Measurements from ENCODE around the gene FITM1. TPM values are rescaled to one million over a fixed set of nuclear protein-coding genes. Genes with fewer than 3 reads are reported as not detected.

The FITM1 gene
- total and polyA plus RNA-seq, 2 donors (not counting 1 experiment from before 2014, with no cell fraction given), result not detected

GRCh38 chr14:24177041-24177825 lies 46.8 kb downstream of the FITM1 start:
- no peak overlapping the region for H2AFZ ChIP-seq (ENCODE audit: low read length)
- H3K36me3 ChIP-seq (ENCODE audit: control insufficient read depth, insufficient read depth, low read length), result peaks cover 33% of the 10 kb centered on the region
- no peak overlapping the region for H3K4me2 ChIP-seq (ENCODE audit: extremely low read depth, insufficient read depth, low read length)
- no peak for TF ChIP-seq EZH2 (IDR thresholded peaks at IDR 0.05; ENCODE audit: low read length, missing control alignments)
- H3K9me3 ChIP-seq (ENCODE audit: control insufficient read depth, insufficient read depth, low read depth, low read length), result no peaks in the 10 kb centered on the region
- H3K27ac ChIP-seq (ENCODE audit: insufficient read depth, low read length), result no peak overlapping the region
- no peak overlapping the region for H3K4me3 ChIP-seq (replicated peaks in 1 of 4; ENCODE audit: control extremely low read depth in 1 of 4, insufficient read depth in 1 of 4, low read depth in 3 of 4, low read length in 4 of 4)
- H4K20me1 ChIP-seq (ENCODE audit: control insufficient read depth, extremely low read depth, insufficient read depth, low read length), result no peaks in the 10 kb centered on the region
- no peak for DNase-seq (ENCODE audit: low read depth in 2 of 2)
- H3K27me3 ChIP-seq (ENCODE audit: control insufficient read depth, insufficient read depth, low read length), result no peaks in the 10 kb centered on the region
- no peaks in the 10 kb centered on the region for H3K79me2 ChIP-seq (ENCODE audit: control insufficient read depth, insufficient read depth, low read length)
- no peak overlapping the region for H3K9ac ChIP-seq (ENCODE audit: insufficient read depth, low read length)
- no peaks in the 10 kb centered on the region for H3K4me1 ChIP-seq (ENCODE audit: control insufficient read depth, extremely low read depth, insufficient read depth, low read length)

- no peak for TF ChIP-seq CTCF (conservative IDR thresholded peaks at IDR 0.05 in 1 of 2, IDR thresholded peaks at IDR 0.05 in 1 of 2; ENCODE audit: low read depth in 1 of 2, low read length in 2 of 2)
- no peak for TF ChIP-seq EZH2 (IDR thresholded peaks at IDR 0.05; ENCODE audit: low read length, missing control alignments)
- H3K4me3 ChIP-seq (replicated peaks in 1 of 4; ENCODE audit: control extremely low read depth in 1 of 4, insufficient read depth in 1 of 4, low read depth in 3 of 4, low read length in 4 of 4), result no peak overlapping the region
- no peak for DNase-seq (ENCODE audit: low read depth in 2 of 2)
- no peak overlapping the region for H3K9ac ChIP-seq (ENCODE audit: insufficient read depth, low read length)
- H3K27ac ChIP-seq (ENCODE audit: insufficient read depth, low read length), result no peak overlapping the region
- H2AFZ ChIP-seq (ENCODE audit: low read length), result no peak overlapping the region
- H3K79me2 ChIP-seq (ENCODE audit: control insufficient read depth, insufficient read depth, low read length), result no peaks in the 10 kb centered on the region
- H3K27me3 ChIP-seq (ENCODE audit: control insufficient read depth, insufficient read depth, low read length), result no peaks in the 10 kb centered on the region
- no peaks in the 10 kb centered on the region for H4K20me1 ChIP-seq (ENCODE audit: control insufficient read depth, extremely low read depth, insufficient read depth, low read length)
- H3K9me3 ChIP-seq (ENCODE audit: control insufficient read depth, insufficient read depth, low read depth, low read length), result no peaks in the 10 kb centered on the region
- H3K36me3 ChIP-seq (ENCODE audit: control insufficient read depth, insufficient read depth, low read length), result peaks cover 34% of the 10 kb centered on the region
- no peak overlapping the region for H3K4me2 ChIP-seq (ENCODE audit: extremely low read depth, insufficient read depth, low read length)
- no peaks in the 10 kb centered on the region for H3K4me1 ChIP-seq (ENCODE audit: control insufficient read depth, extremely low read depth, insufficient read depth, low read length)
Measured at GRCh38 chr14:24177891-24178290, 47.4 kb downstream of the FITM1 start.

GRCh38 chr14:24178399-24179178 lies 48.1 kb downstream of the FITM1 start:
- Histone ChIP-seq H3K79me2 (ENCODE audit: control insufficient read depth, insufficient read depth, low read length) (no peaks in the 10 kb centered on the region), H3K4me2 (ENCODE audit: extremely low read depth, insufficient read depth, low read length) (no peak overlapping the region), H3K36me3 (ENCODE audit: control insufficient read depth, insufficient read depth, low read length) (peaks cover 34% of the 10 kb centered on the region), H3K9me3 (ENCODE audit: control insufficient read depth, insufficient read depth, low read depth, low read length) (no peaks in the 10 kb centered on the region), H3K27ac (ENCODE audit: insufficient read depth, low read length) (no peak overlapping the region), H3K27me3 (ENCODE audit: control insufficient read depth, insufficient read depth, low read length) (no peaks in the 10 kb centered on the region), H3K4me1 (ENCODE audit: control insufficient read depth, extremely low read depth, insufficient read depth, low read length) (no peaks in the 10 kb centered on the region), H3K4me3 (replicated peaks in 1 of 4; ENCODE audit: control extremely low read depth in 1 of 4, insufficient read depth in 1 of 4, low read depth in 3 of 4, low read length in 4 of 4) (no peak overlapping the region), H2AFZ (ENCODE audit: low read length) (no peak overlapping the region), H4K20me1 (ENCODE audit: control insufficient read depth, extremely low read depth, insufficient read depth, low read length) (no peaks in the 10 kb centered on the region), H3K9ac (ENCODE audit: insufficient read depth, low read length) (no peak overlapping the region)
- TF ChIP-seq CTCF (conservative IDR thresholded peaks at IDR 0.05 in 1 of 2, IDR thresholded peaks at IDR 0.05 in 1 of 2; ENCODE audit: low read depth in 1 of 2, low read length in 2 of 2) (no peak), EZH2 (IDR thresholded peaks at IDR 0.05; ENCODE audit: low read length, missing control alignments) (no peak)
- DNase-seq (ENCODE audit: low read depth in 2 of 2), result no peak

All from fibroblast of lung (primary cell).